GM12864 (cell line): ENCODE results near the gene ITIH1.

Source experiments
- DNase-seq: peaks from one replicate; pipeline ENCODE4 v3.0.0-alpha.2; 2011; ENCODE audit warnings: low read depth
- H3K4me3 ChIP-seq: 2 replicates; pipeline ENCODE4 v1.5.1; 2011; ENCODE audit warnings: mild to moderate bottlenecking, low read depth, low read length, control low read depth
- TF ChIP-seq, protein P1 (sequence below): IDR thresholded peaks from 2 replicates; pipeline ENCODE4 v1.5.1; 2011; ENCODE audit warnings: low read depth, mild to moderate bottlenecking, moderate library complexity, low read length, control low read depth, inconsistent platforms; ENCODE audit errors: missing control alignments

ITIH1 gene

DNA sequence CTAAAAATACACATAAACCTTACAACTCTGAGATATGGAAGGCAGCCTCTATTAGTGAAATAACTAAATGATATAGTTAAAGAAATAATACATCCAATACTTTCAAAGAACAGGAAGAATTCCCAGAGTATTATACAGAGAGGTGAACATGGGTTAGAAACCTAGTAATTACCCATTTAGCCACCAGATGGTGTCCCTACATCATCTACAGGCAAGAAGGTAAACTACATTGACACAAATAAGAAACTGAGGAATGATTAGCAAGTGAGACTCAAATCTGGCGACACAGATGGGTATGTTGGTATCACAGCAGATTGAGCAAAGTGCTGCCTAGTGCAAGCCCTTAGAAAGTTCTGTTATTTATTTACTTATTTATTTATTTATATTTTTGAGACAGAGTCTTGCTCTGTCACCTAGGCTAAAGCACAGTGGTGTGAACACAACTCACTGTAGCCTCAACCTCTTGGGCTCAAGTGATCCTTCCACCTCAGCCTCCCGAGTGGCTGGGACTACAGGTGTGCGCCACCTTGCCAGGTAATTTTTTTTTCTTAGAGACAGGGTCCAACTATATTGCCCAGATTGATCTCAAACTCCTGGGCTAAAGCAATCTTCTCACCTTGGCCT is 34.9 kb upstream of the ITIH1 start:
- H3K4me3 ChIP-seq: no peak overlapping the region
- TF ChIP-seq, protein P1, sequence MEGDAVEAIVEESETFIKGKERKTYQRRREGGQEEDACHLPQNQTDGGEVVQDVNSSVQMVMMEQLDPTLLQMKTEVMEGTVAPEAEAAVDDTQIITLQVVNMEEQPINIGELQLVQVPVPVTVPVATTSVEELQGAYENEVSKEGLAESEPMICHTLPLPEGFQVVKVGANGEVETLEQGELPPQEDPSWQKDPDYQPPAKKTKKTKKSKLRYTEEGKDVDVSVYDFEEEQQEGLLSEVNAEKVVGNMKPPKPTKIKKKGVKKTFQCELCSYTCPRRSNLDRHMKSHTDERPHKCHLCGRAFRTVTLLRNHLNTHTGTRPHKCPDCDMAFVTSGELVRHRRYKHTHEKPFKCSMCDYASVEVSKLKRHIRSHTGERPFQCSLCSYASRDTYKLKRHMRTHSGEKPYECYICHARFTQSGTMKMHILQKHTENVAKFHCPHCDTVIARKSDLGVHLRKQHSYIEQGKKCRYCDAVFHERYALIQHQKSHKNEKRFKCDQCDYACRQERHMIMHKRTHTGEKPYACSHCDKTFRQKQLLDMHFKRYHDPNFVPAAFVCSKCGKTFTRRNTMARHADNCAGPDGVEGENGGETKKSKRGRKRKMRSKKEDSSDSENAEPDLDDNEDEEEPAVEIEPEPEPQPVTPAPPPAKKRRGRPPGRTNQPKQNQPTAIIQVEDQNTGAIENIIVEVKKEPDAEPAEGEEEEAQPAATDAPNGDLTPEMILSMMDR: peak; percentile 59
- DNase-seq: peak; percentile 16

DNA sequence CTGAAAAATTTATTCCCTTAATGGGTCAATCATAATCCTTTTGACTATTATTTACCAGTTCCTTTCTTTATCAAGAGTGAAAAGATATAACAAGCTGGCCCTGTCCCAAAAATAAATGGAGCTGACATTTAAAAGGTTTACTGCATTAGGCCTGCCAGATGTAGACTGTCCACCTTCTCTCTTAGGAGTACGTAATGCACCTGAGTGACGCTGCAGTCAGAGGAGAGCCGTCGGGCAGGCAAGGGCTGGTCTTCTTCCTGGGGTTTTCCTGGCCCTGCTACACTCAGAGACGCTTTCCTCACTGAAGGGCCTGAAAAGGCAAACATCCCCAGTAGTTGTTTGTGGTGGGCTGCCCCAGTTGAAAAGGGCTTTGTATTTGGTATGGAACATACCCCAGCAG is 34.2 kb upstream of the ITIH1 start:
- no peak for DNase-seq
- no peak overlapping the region for H3K4me3 ChIP-seq
- TF ChIP-seq, protein P1: no peak

DNA sequence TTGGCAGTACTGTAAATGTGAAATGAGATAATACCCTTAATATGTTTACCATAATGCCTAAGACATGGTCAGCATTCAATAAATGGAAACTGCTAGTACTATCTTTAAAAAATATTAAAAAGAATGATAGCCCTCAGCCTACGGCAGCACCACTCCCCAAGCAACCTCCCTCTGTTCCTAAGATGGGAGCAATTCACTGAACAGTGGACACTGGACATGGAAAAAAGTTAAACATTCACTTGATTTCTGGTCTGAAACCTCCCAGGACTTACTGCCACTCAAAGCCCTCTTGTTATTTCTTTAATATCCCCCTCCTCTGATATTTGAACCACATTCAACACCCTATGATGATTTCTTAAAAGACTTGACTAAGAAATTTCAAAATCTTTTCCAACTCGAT is 33.7 kb upstream of the ITIH1 start:
- no peak for DNase-seq
- TF ChIP-seq, protein P1: no peak

DNA sequence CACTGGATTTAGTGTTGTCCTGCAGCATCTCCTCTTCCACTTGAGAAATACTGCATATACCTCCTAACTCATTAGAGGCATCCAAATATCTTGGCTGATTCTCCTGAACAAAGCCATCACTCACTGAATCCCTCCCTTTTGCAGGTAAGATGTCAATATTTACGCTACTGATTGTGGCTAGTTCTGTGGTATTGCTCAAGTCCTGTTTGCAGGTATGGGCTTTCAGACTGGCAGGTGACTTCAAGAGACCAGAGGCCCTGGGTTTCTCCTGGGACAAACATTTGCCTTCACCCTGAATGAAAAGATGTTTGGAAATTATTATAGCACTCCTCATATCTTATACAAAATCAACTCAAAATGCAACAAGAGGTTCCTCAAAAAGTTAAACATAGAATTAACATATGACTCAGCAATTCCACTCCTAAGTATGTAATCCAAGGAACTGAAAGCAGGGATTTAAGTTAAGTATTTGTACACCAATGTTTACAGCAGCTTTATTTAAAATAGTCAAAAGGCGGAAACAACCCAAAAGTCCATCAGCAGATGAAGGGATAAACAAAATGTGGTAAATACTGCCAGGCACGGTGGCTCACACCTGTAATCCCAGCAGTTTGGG is 25.2 kb upstream of the ITIH1 start:
- no peak overlapping the region for H3K4me3 ChIP-seq
- TF ChIP-seq, protein P1: no peak
- no peak for DNase-seq

More for the DNA sequence above, 33.7 kb upstream of the ITIH1 start:
- H3K4me3 ChIP-seq: no peak overlapping the region

DNA sequence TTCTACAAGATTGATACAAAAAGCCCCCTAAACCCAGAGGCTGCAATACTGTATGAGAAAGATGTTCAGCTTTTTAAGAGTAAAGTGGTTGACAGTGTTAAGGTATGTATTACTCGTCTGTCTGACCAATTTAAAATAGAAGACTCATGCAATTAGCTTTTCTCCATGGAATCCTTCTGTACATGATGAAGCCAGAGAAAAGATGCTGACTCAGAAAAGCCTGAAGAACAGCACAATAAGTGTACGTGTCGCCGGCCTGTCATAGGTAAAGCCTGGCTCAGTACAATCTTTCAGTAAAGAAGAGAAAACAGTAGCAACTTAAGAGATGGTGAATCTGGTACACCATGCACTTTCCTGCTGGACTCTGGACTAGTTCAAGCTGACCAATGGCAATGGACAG is 23.0 kb upstream of the ITIH1 start:
- DNase-seq: no peak
- H3K4me3 ChIP-seq: no peak overlapping the region
- TF ChIP-seq, protein P1: no peak

DNA sequence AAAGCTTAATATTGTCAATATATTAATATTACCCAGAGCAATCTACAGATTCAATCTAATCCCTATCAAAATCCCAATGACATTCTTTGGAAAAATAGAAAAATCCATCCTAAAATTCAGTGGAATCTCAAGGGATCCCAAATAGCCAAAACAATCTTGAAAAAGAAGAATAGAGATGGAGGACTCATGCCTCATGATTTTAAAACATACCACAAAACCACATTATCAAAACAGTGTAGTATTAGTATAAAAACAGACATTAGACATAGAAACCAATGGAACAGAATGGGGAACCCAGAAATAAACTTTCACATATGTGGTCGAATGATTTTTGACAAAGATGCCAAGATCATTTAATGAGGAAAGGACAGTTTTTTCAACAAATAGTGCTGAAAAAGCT is 21.3 kb upstream of the ITIH1 start:
- DNase-seq: no peak
- TF ChIP-seq, protein P1: no peak
- no peak overlapping the region for H3K4me3 ChIP-seq

DNA sequence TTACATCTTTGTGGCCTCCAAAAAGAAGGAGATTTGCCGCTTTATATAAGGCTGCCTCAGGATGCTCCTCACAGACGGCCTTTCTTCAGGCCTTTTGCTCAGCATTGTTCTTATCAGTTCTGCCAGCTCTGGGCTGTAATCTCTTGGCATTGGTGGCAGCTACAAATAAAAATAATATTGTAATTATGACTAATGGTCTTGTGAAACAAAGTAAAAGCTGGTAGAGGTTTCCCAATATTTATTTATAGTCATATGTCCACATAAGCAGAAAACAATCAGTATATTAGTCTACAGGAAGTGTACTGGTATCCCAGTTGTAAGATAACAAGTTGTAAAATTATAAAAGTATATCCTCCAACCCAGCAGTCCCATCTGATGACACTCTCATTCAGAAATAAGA is 13.9 kb upstream of the ITIH1 start:
- no peak for DNase-seq
- no peak overlapping the region for H3K4me3 ChIP-seq
- TF ChIP-seq, protein P1: no peak
